H9 (cell line): ENCODE results near the gene KCMF1. TPM values are rescaled to one million over a fixed set of nuclear protein-coding genes. Genes with fewer than 3 reads are reported as not detected.

Experiments
- DNase-seq: peaks from one replicate; pipeline ENCODE4 v3.0.0-alpha.2; 2017
- H2AFZ ChIP-seq: one replicate; pipeline ENCODE4 v1.6.1; 2013; ENCODE audit warnings: mild to moderate bottlenecking, low read length, control low read depth, moderate library complexity
- H2AK5ac ChIP-seq: 2 replicates; pipeline ENCODE4 v1.6.1; 2013; ENCODE audit warnings: low read length, control low read depth, mixed read lengths; ENCODE audit not compliant: insufficient read length
- H2BK120ac ChIP-seq: one replicate; pipeline ENCODE4 v1.6.1; 2013; ENCODE audit warnings: low read depth, mild to moderate bottlenecking, low read length, control low read depth, inconsistent platforms; ENCODE audit not compliant: poor library complexity, severe bottlenecking
- H2BK12ac ChIP-seq: 2 replicates; pipeline ENCODE4 v1.6.1; 2013; ENCODE audit warnings: low read length, control low read depth, mixed read lengths, low read depth; ENCODE audit not compliant: insufficient read length
- H2BK15ac ChIP-seq: 2 replicates; pipeline ENCODE4 v1.6.1; 2013; ENCODE audit warnings: low read depth, low read length, control low read depth
- H2BK20ac ChIP-seq: one replicate; pipeline ENCODE4 v1.6.1; 2013; ENCODE audit warnings: low read depth, mild to moderate bottlenecking, low read length, control low read depth, inconsistent platforms; ENCODE audit not compliant: poor library complexity, severe bottlenecking
- H2BK5ac ChIP-seq: 2 replicates; pipeline ENCODE4 v1.6.1; 2013; ENCODE audit warnings: low read length, control low read depth, mixed read lengths; ENCODE audit not compliant: insufficient read length
- H3K14ac ChIP-seq: 2 replicates; pipeline ENCODE4 v1.6.1; 2013; ENCODE audit warnings: low read length, control low read depth; ENCODE audit not compliant: insufficient read depth
- H3K18ac ChIP-seq: 2 replicates; pipeline ENCODE4 v1.6.1; 2013; ENCODE audit warnings: low read depth, mild to moderate bottlenecking, mixed read lengths, low read length, control low read depth; ENCODE audit not compliant: insufficient read length
- H3K23ac ChIP-seq: 2 replicates; pipeline ENCODE4 v1.6.1; 2013; ENCODE audit warnings: low read length, control low read depth, mixed read lengths, low read depth; ENCODE audit not compliant: insufficient read length
- H3K23me2 ChIP-seq: 2 replicates; pipeline ENCODE4 v1.6.1; 2013; ENCODE audit warnings: low read depth, mild to moderate bottlenecking, mixed read lengths, low read length, control low read depth; ENCODE audit not compliant: insufficient read length, poor library complexity, severe bottlenecking
- H3K27ac ChIP-seq: 2 replicates; pipeline ENCODE4 v1.5.1; 2013; ENCODE audit warnings: low read length, control low read depth, mixed read lengths, low read depth; ENCODE audit not compliant: insufficient read length
- H3K27me3 ChIP-seq: 2 replicates; pipeline ENCODE4 v1.6.1; 2013; ENCODE audit warnings: low read length, control low read depth, inconsistent platforms; ENCODE audit not compliant: insufficient read depth
- H3K4ac ChIP-seq: 2 replicates; pipeline ENCODE4 v1.6.1; 2013; ENCODE audit warnings: low read depth, mild to moderate bottlenecking, control low read depth, inconsistent platforms, low read length, moderate library complexity
- H3K4me1 ChIP-seq: 2 replicates; pipeline ENCODE4 v1.6.1; 2013; ENCODE audit warnings: low read length, control low read depth, inconsistent platforms; ENCODE audit not compliant: insufficient read depth
- H3K4me2 ChIP-seq: 2 replicates; pipeline ENCODE4 v1.6.1; 2013; ENCODE audit warnings: low read length, control low read depth, mixed read lengths; ENCODE audit not compliant: insufficient read length, insufficient read depth
- H3K56ac ChIP-seq: 2 replicates; pipeline ENCODE4 v1.6.1; 2013; ENCODE audit warnings: low read depth, mild to moderate bottlenecking, mixed read lengths, low read length, control low read depth; ENCODE audit not compliant: insufficient read length
- H3K79me1 ChIP-seq: 2 replicates; pipeline ENCODE4 v1.6.1; 2013; ENCODE audit warnings: low read depth, mild to moderate bottlenecking, moderate library complexity, low read length, control low read depth, inconsistent platforms; ENCODE audit not compliant: insufficient read depth, poor library complexity, severe bottlenecking
- H3K79me2 ChIP-seq: 2 replicates; pipeline ENCODE4 v1.6.1; 2013; ENCODE audit warnings: low read length, control low read depth, inconsistent platforms; ENCODE audit not compliant: insufficient read depth
- H3K9ac ChIP-seq: 2 replicates; pipeline ENCODE4 v1.6.1; 2013; ENCODE audit warnings: low read length, control low read depth, mixed read lengths; ENCODE audit not compliant: insufficient read length; ENCODE audit errors: extremely low read depth
- H3K9me3 ChIP-seq: one replicate; pipeline ENCODE4 v1.6.1; 2013; ENCODE audit warnings: low read depth, low read length, inconsistent platforms; ENCODE audit not compliant: control insufficient read depth
- H3T11ph ChIP-seq: one replicate; pipeline ENCODE4 v1.6.1; 2013; ENCODE audit warnings: mild to moderate bottlenecking, low read length, control low read depth, inconsistent platforms
- H4K20me1 ChIP-seq: one replicate; pipeline ENCODE4 v1.6.1; 2013; ENCODE audit not compliant: control insufficient read depth, insufficient read length, insufficient read depth
- H4K5ac ChIP-seq: 2 replicates; pipeline ENCODE4 v1.6.1; 2013; ENCODE audit warnings: low read depth, mild to moderate bottlenecking, mixed read lengths, low read length, control low read depth; ENCODE audit not compliant: insufficient read length
- H4K8ac ChIP-seq: replicated peaks from 2 replicates; pipeline ENCODE4 v1.6.1; 2013; ENCODE audit warnings: low read length, control low read depth, mixed read lengths, low read depth; ENCODE audit not compliant: insufficient read length
- H4K91ac ChIP-seq: 2 replicates; pipeline ENCODE4 v1.6.1; 2013; ENCODE audit warnings: low read depth, mild to moderate bottlenecking, moderate library complexity, mixed read lengths, low read length, control low read depth; ENCODE audit not compliant: insufficient read length
- H3K27ac Mint-ChIP-seq, 3 experiments: 2 replicates in 2 of 3; 3 replicates in 1 of 3; pipeline ENCODE4 v1.8.0; 2020 to 2021; ENCODE audit warnings: mixed read lengths in 3 of 3, mild to moderate bottlenecking in 1 of 3, moderate library complexity in 1 of 3
- H3K27me3 Mint-ChIP-seq: 2 replicates; pipeline ENCODE4 v1.8.0; 2021; ENCODE audit warnings: low read depth, mild to moderate bottlenecking, moderate library complexity, mixed read lengths
- H3K36me3 Mint-ChIP-seq, 3 experiments: 2 replicates in 2 of 3; 3 replicates in 1 of 3; pipeline ENCODE4 v1.8.0; 2020 to 2021; ENCODE audit warnings: low read depth in 3 of 3, mixed read lengths in 3 of 3; ENCODE audit not compliant: insufficient read depth in 1 of 3
- H3K4me1 Mint-ChIP-seq, 2 experiments: 2 replicates each; pipeline ENCODE4 v1.8.0; 2020; ENCODE audit warnings: mixed read lengths in 2 of 2
- H3K4me3 Mint-ChIP-seq, 2 experiments: 2 replicates in 1 of 2; 3 replicates in 1 of 2; pipeline ENCODE4 v1.8.0; 2020 to 2021; ENCODE audit warnings: mild to moderate bottlenecking in 2 of 2, mixed read lengths in 2 of 2, moderate library complexity in 1 of 2
- H3K9me3 Mint-ChIP-seq, 2 experiments: 2 replicates in 1 of 2; 3 replicates in 1 of 2; pipeline ENCODE4 v1.8.0; 2020; ENCODE audit warnings: mild to moderate bottlenecking in 2 of 2, mixed read lengths in 2 of 2, moderate library complexity in 1 of 2
- CTCF ChIP-seq: fragments of 200-600 bp; sonication (generic); conservative IDR thresholded peaks from 3 replicates; pipeline ENCODE4 v1.8.0; 2021; ENCODE audit warnings: antibody characterized with exemption, mild to moderate bottlenecking
- WGBS: extraction: QIAGEN DNeasy Blood & Tissue Kit; methylation state at CpG from one replicate; pipeline ENCODE4 v1.1.7; 2013; ENCODE audit warnings: missing lambda C conversion rate, low lambda C conversion rate, mixed read lengths; ENCODE audit not compliant: insufficient read length; ENCODE audit errors: extremely low coverage; 5-methylcytosine and 5-hydroxymethylcytosine counted together
- total RNA-seq: library from RNA; stranded (reverse); gene quantifications from 2 replicates; pipeline ENCODE4 v1.2.1, GENCODE V29; 2021

The KCMF1 gene
- total RNA-seq, 1 experiment from 2014 or later: 113 TPM

DNA sequence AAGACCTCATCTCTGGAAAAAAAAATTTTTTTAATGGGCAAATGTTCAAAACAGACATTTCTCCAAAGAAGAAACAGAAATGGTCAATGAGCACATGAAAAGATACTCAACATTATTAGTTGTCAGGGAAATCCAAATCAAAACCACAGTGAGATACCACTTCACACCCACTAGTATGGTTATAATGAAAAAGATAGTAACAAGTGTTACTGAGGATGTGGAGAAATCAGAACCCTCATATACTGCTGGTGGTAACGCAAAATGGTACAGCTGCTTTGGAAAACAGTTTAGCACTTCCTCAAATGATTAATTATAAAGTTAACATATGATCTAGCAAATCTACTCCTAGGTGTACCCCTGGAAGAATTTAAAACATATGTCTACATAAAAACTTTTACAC lies 133.3 kb downstream of the KCMF1 start:
- Histone ChIP-seq H3K23me2 (no peaks in the 10 kb centered on the region), H3K4me2 (no peak overlapping the region), H3K79me2 (no peaks in the 10 kb centered on the region), H2BK12ac (no peak overlapping the region), H2BK15ac (no peak overlapping the region), H3K56ac (no peak overlapping the region), H3K14ac (no peak overlapping the region), H3T11ph (no peak overlapping the region), H3K4ac (no peak overlapping the region), H3K9ac (no peak overlapping the region), H3K9me3 (no peaks in the 10 kb centered on the region), H2AFZ (no peak overlapping the region), H4K5ac (no peak overlapping the region), H3K27me3 (no peaks in the 10 kb centered on the region), H4K20me1 (no peaks in the 10 kb centered on the region), H2AK5ac (no peak overlapping the region), H4K8ac (no peak overlapping the region), H2BK5ac (no peak overlapping the region), H2BK20ac (no peak overlapping the region), H4K91ac (no peak overlapping the region), H3K79me1 (no peaks in the 10 kb centered on the region), H3K18ac (no peak overlapping the region), H3K27ac (no peak overlapping the region), H3K23ac (no peak overlapping the region), H2BK120ac (no peak overlapping the region), H3K4me1 (no peaks in the 10 kb centered on the region)
- Mint-ChIP-seq H3K4me1 (no peaks in the 10 kb centered on the region), H3K27me3 (peaks cover 39% of the 10 kb centered on the region), H3K36me3 (no peaks in the 10 kb centered on the region), H3K4me3 (no peak overlapping the region), H3K27ac (no peak overlapping the region), H3K9me3 (no peaks in the 10 kb centered on the region; a peak in 1 of 5 replicates)
- no peak for TF ChIP-seq CTCF
- DNase-seq: no peak
- no CpG with 5 or more reads among the region's 1 CpG for WGBS
